ENCODE results near the gene VAV3.

VAV3 gene

GRCh38 chr1:107972391-107973180 lies 7.6 kb upstream of the VAV3 start:
- DNase-seq = no peak

- no peak for DNase-seq
These were observed 1.6 kb upstream of the VAV3 start for GRCh38 chr1:107966550-107966949.

GRCh38 chr1:107964336-107965109 lies 457 bp downstream of the VAV3 start:
- DNase-seq = peak in 7 of 56 donors; percentile 1 to 34 (median 16)

GRCh38 chr1:107963601-107964335 lies 1.2 kb downstream of the VAV3 start:
- peak in 8 of 56 donors; percentile 1 to 28 (median 11) for DNase-seq

GRCh38 chr1:107963008-107963407 lies 2.0 kb downstream of the VAV3 start:
- no peak for DNase-seq

GRCh38 chr1:107954719-107955415 lies 10.1 kb downstream of the VAV3 start:
- no peak for DNase-seq

- no peak for DNase-seq
These were observed 10.9 kb downstream of the VAV3 start for GRCh38 chr1:107954126-107954525.

- DNase-seq = no peak
These were observed 11.4 kb downstream of the VAV3 start for GRCh38 chr1:107953556-107953955.

GRCh38 chr1:107952989-107953388 lies 12.0 kb downstream of the VAV3 start:
- DNase-seq = no peak

- DNase-seq = no peak
These were observed 14.5 kb downstream of the VAV3 start for GRCh38 chr1:107950464-107950863.

- DNase-seq = no peak
These were observed 15.3 kb downstream of the VAV3 start for GRCh38 chr1:107949467-107950253.

GRCh38 chr1:107946794-107947193 lies 18.2 kb downstream of the VAV3 start:
- no peak for DNase-seq

GRCh38 chr1:107943694-107944093 lies 21.3 kb downstream of the VAV3 start:
- DNase-seq = no peak

- no peak for DNase-seq
These were observed 22.2 kb downstream of the VAV3 start for GRCh38 chr1:107942814-107943213.

GRCh38 chr1:107941531-107941930 lies 23.4 kb downstream of the VAV3 start:
- DNase-seq = no peak

- DNase-seq = no peak
These were observed 23.9 kb downstream of the VAV3 start for GRCh38 chr1:107941123-107941522.

- no peak for DNase-seq
These were observed 24.3 kb downstream of the VAV3 start for GRCh38 chr1:107940701-107941100.

GRCh38 chr1:107940017-107940577 lies 24.9 kb downstream of the VAV3 start:
- peak in 1 of 56 donors; percentile 3 for DNase-seq

GRCh38 chr1:107939256-107939655 lies 25.7 kb downstream of the VAV3 start:
- no peak for DNase-seq

Data from amygdala (tissue), 56 donors.